Erythroblast (primary cell): ENCODE measurements around the gene CCNY.

Experiments used
- GATA1 ChIP-seq: IDR thresholded peaks from 2 replicates; pipeline ENCODE4 v1.6.1; 2011; ENCODE audit warnings: low read depth, mild to moderate bottlenecking, control low read depth, low read length, moderate library complexity
- POLR2A ChIP-seq: IDR thresholded peaks from 2 replicates; pipeline ENCODE4 v1.6.1; 2011; ENCODE audit warnings: mild to moderate bottlenecking, low read length

GRCh38 chr10:35299016-35299415 lies 37.3 kb upstream of the CCNY start:
- TF ChIP-seq POLR2A: no peak
- no peak for TF ChIP-seq GATA1
